Testis (tissue), 2 donors: Measurements from ENCODE around the gene KCND3.

Experiments used
- POLR2A ChIP-seq: fragments of 450-650 bp; IDR thresholded peaks from one replicate; pipeline ENCODE4 v1.6.1; 2017; ENCODE audit warnings: antibody characterized with exemption, mild to moderate bottlenecking, moderate library complexity
- TF ChIP-seq, protein P1 (sequence below), 3 experiments: fragments of 450-650 bp in 2 of 3; fragments of 200-600 bp in 1 of 3; sonication (generic) in 1 of 3; IDR thresholded peaks; one replicate each; pipeline ENCODE4 v1.5.1; 2016 to 2019; ENCODE audit warnings: antibody characterized with exemption in 3 of 3, mild to moderate bottlenecking in 2 of 3, moderate library complexity in 1 of 3

GRCh38 chr1:111792249-111792648 lies 197.2 kb downstream of the KCND3 start:
- TF ChIP-seq, protein P1, sequence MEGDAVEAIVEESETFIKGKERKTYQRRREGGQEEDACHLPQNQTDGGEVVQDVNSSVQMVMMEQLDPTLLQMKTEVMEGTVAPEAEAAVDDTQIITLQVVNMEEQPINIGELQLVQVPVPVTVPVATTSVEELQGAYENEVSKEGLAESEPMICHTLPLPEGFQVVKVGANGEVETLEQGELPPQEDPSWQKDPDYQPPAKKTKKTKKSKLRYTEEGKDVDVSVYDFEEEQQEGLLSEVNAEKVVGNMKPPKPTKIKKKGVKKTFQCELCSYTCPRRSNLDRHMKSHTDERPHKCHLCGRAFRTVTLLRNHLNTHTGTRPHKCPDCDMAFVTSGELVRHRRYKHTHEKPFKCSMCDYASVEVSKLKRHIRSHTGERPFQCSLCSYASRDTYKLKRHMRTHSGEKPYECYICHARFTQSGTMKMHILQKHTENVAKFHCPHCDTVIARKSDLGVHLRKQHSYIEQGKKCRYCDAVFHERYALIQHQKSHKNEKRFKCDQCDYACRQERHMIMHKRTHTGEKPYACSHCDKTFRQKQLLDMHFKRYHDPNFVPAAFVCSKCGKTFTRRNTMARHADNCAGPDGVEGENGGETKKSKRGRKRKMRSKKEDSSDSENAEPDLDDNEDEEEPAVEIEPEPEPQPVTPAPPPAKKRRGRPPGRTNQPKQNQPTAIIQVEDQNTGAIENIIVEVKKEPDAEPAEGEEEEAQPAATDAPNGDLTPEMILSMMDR (IDR thresholded peaks at IDR 0.05) = no peak
- TF ChIP-seq POLR2A = no peak
